Activated CD4-positive, alpha-beta T cell treated with anti-CD3 and anti-CD28 coated beads for 36 hours (primary cell): ENCODE measurements around the gene OTOF. TPM values are rescaled to one million over a fixed set of nuclear protein-coding genes. Genes with fewer than 3 reads are reported as not detected.

Experiments used
- ATAC-seq: fragments of 200-7000 bp; cut with Tn5 transposase; one replicate; pipeline ENCODE4 v1.10.0; 2021; ENCODE audit warnings: mild to moderate bottlenecking, moderate library complexity
- CTCF ChIA-PET: fragments of 350-600 bp; sonication (Branson Sonifier 250); formaldehyde crosslinking; loops from one replicate; lab custom pipeline; 2021; ENCODE audit warnings: antibody characterized with exemption; lab: Charles Lee
- POLR2A ChIA-PET: fragments of 350-600 bp; sonication (Branson Sonifier 250); formaldehyde crosslinking; loops from one replicate; lab custom pipeline; 2021; ENCODE audit warnings: antibody characterized with exemption, inconsistent platforms; lab: Charles Lee
- DNase-seq: peaks from one replicate; pipeline ENCODE4 v3.0.0-alpha.2; 2020
- H3K27ac Mint-ChIP-seq: one replicate; pipeline ENCODE4 v1.8.0; 2021; ENCODE audit warnings: mixed read lengths
- H3K27me3 Mint-ChIP-seq: one replicate; pipeline ENCODE4 v1.8.0; 2021; ENCODE audit warnings: mixed read lengths
- H3K36me3 Mint-ChIP-seq: one replicate; pipeline ENCODE4 v1.8.0; 2021; ENCODE audit warnings: low read depth, mixed read lengths
- H3K4me1 Mint-ChIP-seq: one replicate; pipeline ENCODE4 v1.8.0; 2021; ENCODE audit warnings: mixed read lengths
- H3K4me3 Mint-ChIP-seq: one replicate; pipeline ENCODE4 v1.8.0; 2021; ENCODE audit warnings: mild to moderate bottlenecking, moderate library complexity, mixed read lengths
- H3K9me3 Mint-ChIP-seq: one replicate; pipeline ENCODE4 v1.8.0; 2021; ENCODE audit warnings: low read depth, mixed read lengths
- intact Hi-C, 2 experiments: fragments of 100-400 bp; cut with DNase I in 1 of 2; cut with micrococcal nuclease in 1 of 2; formaldehyde crosslinking; loops; one replicate each; pipeline versions ENCODE4 v1.14.2 to v1.15.1; 2022 to 2024; cut with DNase I, micrococcal nuclease
- total RNA-seq, 2 experiments: library from RNA; stranded (reverse); gene quantifications; one replicate each; pipeline ENCODE4 v1.2.3, GENCODE V29; 2021

Gene OTOF
- total RNA-seq, 2 experiments from 2014 or later: 1.9 to 2.3 TPM

DNA sequence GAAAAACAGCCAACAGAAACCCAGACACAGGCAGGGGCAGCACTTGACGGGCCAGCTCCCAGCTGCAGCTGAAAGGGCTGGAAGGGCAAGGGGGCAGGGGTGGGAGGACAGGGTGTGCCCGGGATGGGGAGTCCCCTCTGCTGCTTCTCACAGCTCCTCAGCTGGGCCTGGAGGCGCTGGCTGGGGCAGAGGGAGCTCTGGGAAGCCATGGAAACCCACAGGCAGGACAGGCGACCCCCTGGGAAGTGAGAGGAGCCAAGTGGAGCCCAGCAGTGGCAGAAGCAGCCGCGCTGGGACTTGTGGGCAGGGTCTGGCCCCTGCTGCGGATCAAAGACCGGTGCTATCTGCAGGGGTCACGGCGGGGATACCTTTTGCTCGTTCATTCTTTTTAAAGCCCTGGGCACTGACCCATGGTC lies 20.7 kb downstream of the OTOF start:
- ChIA-PET POLR2A (no interaction called here), CTCF (interaction anchor here (0.6 to 1.7 kb wide), 2 partner anchors 12 to 268 kb away, joined by 3 to 4 read pairs; no protein-coding TSS in a partner anchor)
- intact Hi-C loops: no loop called here
- no peak for DNase-seq
- ATAC-seq: no peak
- Mint-ChIP-seq H3K27ac (no peak overlapping the region), H3K27me3 (no peaks in the 10 kb centered on the region), H3K9me3 (no peaks in the 10 kb centered on the region), H3K36me3 (no peaks in the 10 kb centered on the region), H3K4me1 (no peaks in the 10 kb centered on the region), H3K4me3 (no peak overlapping the region)

GRCh38 chr2:26456440-26457250 lies 21.3 kb downstream of the OTOF start:
- Mint-ChIP-seq H3K27me3 (no peaks in the 10 kb centered on the region), H3K4me1 (no peaks in the 10 kb centered on the region), H3K36me3 (no peaks in the 10 kb centered on the region), H3K9me3 (no peaks in the 10 kb centered on the region), H3K4me3 (no peak overlapping the region), H3K27ac (no peak overlapping the region)
- intact Hi-C loops: no loop called here
- ChIA-PET POLR2A (no interaction called here), CTCF (interaction anchor here (0.6 to 1.7 kb wide), 2 partner anchors 13 to 374 kb away, joined by 3 read pairs; no protein-coding TSS in a partner anchor)
- ATAC-seq (no peak), DNase-seq (no peak)

DNA sequence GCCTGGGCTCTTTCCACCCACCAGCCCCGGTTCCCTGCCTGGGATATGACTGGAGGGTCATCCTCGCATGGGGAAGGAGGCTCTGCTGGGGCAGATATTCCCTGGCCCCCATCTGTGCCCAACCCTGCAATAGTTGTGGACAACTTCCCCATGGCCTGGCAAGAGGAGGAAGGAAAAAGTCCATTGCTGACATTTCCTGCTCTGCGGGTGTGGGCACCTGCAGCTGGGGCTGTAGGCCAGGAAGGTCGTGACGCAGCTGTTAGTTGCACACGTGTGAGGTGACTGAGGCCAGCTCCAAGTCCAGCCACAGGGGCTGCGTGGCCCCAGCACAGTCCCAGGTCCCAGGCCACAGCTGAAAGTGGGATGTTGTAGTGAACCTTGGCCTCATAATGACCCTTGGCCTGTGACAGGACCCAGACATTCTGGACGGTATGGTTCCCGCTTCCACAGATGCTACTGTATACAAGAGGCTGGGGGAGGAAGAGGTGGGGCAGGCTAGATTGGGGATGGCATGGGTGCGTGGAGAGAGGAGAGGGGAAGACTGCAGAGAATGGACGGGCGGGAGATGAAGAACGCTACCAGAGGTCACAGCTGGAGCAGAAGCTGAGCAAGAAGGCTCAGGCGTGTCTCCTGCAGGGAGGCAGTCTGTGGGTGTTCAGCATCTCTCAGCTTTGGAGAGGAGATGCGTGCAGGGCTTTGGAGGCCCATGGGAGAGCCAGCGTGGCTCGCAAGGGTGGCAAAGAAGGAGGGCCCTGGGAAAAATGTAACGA lies 22.1 kb downstream of the OTOF start:
- Mint-ChIP-seq H3K4me3 (no peak overlapping the region), H3K36me3 (no peaks in the 10 kb centered on the region), H3K27ac (no peak overlapping the region), H3K27me3 (no peaks in the 10 kb centered on the region), H3K4me1 (no peaks in the 10 kb centered on the region), H3K9me3 (no peaks in the 10 kb centered on the region)
- POLR2A ChIA-PET: no interaction called here
- DNase-seq (no peak), ATAC-seq (no peak)
- CTCF ChIA-PET: interaction anchor here (0.6 to 1.2 kb wide), 2 partner anchors 12 to 374 kb away, joined by 3 to 4 read pairs; no protein-coding TSS in a partner anchor
- intact Hi-C loops: no loop called here

GRCh38 chr2:26455037-26455669 lies 22.8 kb downstream of the OTOF start:
- ATAC-seq: no peak
- no peaks in the 10 kb centered on the region for H3K36me3 Mint-ChIP-seq
- ChIA-PET POLR2A (no interaction called here), CTCF (interaction anchor here (0.7 to 1.2 kb wide), 2 partner anchors 13 to 49 kb away, joined by 3 to 4 read pairs; no protein-coding TSS in a partner anchor)
- no peak for DNase-seq
- H3K27me3 Mint-ChIP-seq: no peaks in the 10 kb centered on the region
- no peaks in the 10 kb centered on the region for H3K9me3 Mint-ChIP-seq
- H3K27ac Mint-ChIP-seq: no peak overlapping the region
- no peak overlapping the region for H3K4me3 Mint-ChIP-seq
- intact Hi-C loops: no loop called here
- H3K4me1 Mint-ChIP-seq: no peaks in the 10 kb centered on the region

DNA sequence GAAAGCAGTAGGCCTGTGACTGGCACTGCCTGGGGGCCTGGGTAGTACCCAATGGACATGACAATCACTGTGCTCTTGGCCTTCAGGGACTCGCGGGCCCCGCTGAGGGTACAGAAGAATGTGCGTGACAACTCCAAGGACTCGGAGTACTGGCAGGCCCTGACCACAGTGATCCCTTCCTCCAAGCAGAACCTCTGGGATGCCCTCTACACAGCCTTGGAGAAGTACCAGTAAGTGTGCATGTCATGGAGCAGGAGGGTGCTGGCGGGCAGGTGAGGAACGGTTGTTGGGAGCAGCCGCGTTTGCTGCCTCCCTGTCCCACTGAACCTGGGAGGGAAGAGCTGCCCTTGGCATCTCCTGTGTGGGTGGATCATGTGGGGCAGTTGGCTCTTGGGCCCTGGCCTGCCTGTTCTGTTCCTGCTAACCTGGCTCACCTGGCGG lies 23.3 kb downstream of the OTOF start:
- Mint-ChIP-seq H3K27ac (no peak overlapping the region), H3K27me3 (no peaks in the 10 kb centered on the region), H3K36me3 (no peaks in the 10 kb centered on the region), H3K4me1 (no peaks in the 10 kb centered on the region), H3K4me3 (no peak overlapping the region), H3K9me3 (no peaks in the 10 kb centered on the region)
- ChIA-PET POLR2A (no interaction called here), CTCF (interaction anchor here (0.6 to 1.2 kb wide), 5 partner anchors 12 to 50 kb away, joined by 3 to 5 read pairs (median 3); no protein-coding TSS in a partner anchor)
- ATAC-seq (no peak), DNase-seq (no peak)
- intact Hi-C loops: no loop called here

GRCh38 chr2:26453421-26454329 lies 24.2 kb downstream of the OTOF start:
- H3K4me3 Mint-ChIP-seq: no peak overlapping the region
- CTCF ChIA-PET: interaction anchor here (0.6 to 0.9 kb wide), 3 partner anchors 11 to 34 kb away, joined by 3 to 5 read pairs (median 3); no protein-coding TSS in a partner anchor
- POLR2A ChIA-PET: no interaction called here
- H3K27me3 Mint-ChIP-seq: no peaks in the 10 kb centered on the region
- no peak for ATAC-seq
- H3K4me1 Mint-ChIP-seq: no peaks in the 10 kb centered on the region
- intact Hi-C loops: no loop called here
- no peaks in the 10 kb centered on the region for H3K36me3 Mint-ChIP-seq
- H3K9me3 Mint-ChIP-seq: no peaks in the 10 kb centered on the region
- no peak for DNase-seq
- H3K27ac Mint-ChIP-seq: no peak overlapping the region

DNA sequence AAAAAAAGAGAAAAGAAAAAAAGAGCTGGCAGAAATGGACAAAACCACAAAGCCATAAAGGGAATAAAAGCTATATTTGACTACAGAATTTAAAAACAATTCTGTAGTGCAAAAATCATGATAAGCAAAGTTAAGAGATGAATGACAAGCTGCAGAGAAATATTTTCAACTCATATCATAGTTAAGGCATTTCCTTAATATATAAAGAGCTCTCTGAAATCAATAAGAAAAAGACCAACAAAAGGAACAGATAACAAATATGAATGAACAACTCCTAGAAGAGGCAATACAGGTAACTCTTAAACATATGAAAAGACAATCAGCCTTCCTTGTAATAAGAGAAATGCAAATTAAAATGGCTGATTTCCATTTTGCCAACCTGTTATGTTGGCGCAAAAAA lies 26.2 kb downstream of the OTOF start:
- Mint-ChIP-seq H3K27ac (no peak overlapping the region), H3K4me1 (no peaks in the 10 kb centered on the region), H3K4me3 (no peak overlapping the region), H3K27me3 (no peaks in the 10 kb centered on the region), H3K9me3 (no peaks in the 10 kb centered on the region), H3K36me3 (no peaks in the 10 kb centered on the region)
- DNase-seq: no peak
- intact Hi-C loops: no loop called here
- POLR2A ChIA-PET: no interaction called here
- no peak for ATAC-seq
- CTCF ChIA-PET: no interaction called here

GRCh38 chr2:26450031-26450635 lies 27.8 kb downstream of the OTOF start:
- intact Hi-C loops: no loop called here
- ChIA-PET CTCF (interaction anchor here (0.9 kb wide), 1 partner anchor 40 kb away, joined by 4 read pairs; no protein-coding TSS in a partner anchor), POLR2A (no interaction called here)
- Mint-ChIP-seq H3K4me1 (no peaks in the 10 kb centered on the region), H3K9me3 (no peaks in the 10 kb centered on the region), H3K27me3 (no peaks in the 10 kb centered on the region), H3K4me3 (no peak overlapping the region), H3K36me3 (no peaks in the 10 kb centered on the region), H3K27ac (no peak overlapping the region)
- DNase-seq (no peak), ATAC-seq (no peak)

DNA sequence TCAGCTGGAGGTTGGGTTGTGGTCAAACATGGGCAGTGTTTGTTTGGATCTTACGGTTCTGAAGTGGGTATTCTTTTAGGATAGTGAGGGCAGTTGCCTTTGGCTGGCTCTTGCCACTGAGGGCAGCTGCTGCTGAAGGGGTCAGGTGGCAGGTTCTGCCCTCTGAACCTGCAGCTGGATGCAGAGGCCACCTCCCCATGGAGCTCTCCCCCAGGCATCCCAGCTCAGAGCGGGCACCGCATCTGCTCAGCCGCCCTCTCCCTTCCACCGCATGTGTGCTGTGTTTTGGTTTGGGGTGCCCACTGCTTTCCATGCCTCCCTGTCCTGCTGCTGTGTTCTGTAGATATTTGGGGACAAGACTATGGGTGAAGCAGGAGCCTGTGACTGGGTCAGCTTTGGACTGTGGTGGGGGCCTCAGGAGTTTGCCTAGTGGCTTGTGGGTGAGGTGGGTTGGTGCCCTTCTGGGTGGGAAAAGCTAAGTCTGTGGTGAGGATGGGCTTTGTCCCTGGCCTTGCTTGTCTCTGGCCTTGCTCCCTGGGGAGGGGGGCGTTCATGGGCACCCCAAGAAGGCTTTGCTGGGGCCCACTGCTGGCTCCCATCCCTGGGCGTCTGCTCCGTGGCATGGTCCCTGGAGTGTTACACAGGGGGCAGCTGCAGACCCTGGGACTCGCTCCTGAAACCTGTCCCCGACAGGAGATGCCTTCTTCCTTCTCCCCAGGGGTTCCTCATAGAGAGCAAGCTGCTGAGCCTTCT lies 28.5 kb downstream of the OTOF start:
- DNase-seq (no peak), ATAC-seq (no peak)
- Mint-ChIP-seq H3K4me1 (no peaks in the 10 kb centered on the region), H3K27me3 (no peaks in the 10 kb centered on the region), H3K4me3 (no peak overlapping the region), H3K9me3 (no peaks in the 10 kb centered on the region), H3K27ac (no peak overlapping the region), H3K36me3 (no peaks in the 10 kb centered on the region)
- ChIA-PET CTCF (interaction anchor here (0.5 kb wide), 1 partner anchor 215 kb away, joined by 3 read pairs; no protein-coding TSS in a partner anchor), POLR2A (no interaction called here)
- intact Hi-C loops: no loop called here

- ATAC-seq (no peak), DNase-seq (no peak)
- ChIA-PET POLR2A (no interaction called here), CTCF (interaction anchor here (0.6 to 1.0 kb wide), 2 partner anchors 9 to 18 kb away, joined by 4 read pairs; no protein-coding TSS in a partner anchor)
- Mint-ChIP-seq H3K9me3 (no peaks in the 10 kb centered on the region), H3K27me3 (no peaks in the 10 kb centered on the region), H3K27ac (no peak overlapping the region), H3K4me3 (no peak overlapping the region), H3K36me3 (no peaks in the 10 kb centered on the region), H3K4me1 (no peaks in the 10 kb centered on the region)
- intact Hi-C loops: no loop called here
Observed at GRCh38 chr2:26448651-26449050, 29.3 kb downstream of the OTOF start.
